ENCODE results near the gene CAPZA1. TPM values are rescaled to one million over a fixed set of nuclear protein-coding genes. Genes with fewer than 3 reads are reported as not detected.

CAPZA1 gene
- total and polyA plus RNA-seq, 10 of the 15 experiments (the other 5 are each of a cell fraction or from before 2014, with no cell fraction given), result 187 to 886 (median 278) TPM

DNA sequence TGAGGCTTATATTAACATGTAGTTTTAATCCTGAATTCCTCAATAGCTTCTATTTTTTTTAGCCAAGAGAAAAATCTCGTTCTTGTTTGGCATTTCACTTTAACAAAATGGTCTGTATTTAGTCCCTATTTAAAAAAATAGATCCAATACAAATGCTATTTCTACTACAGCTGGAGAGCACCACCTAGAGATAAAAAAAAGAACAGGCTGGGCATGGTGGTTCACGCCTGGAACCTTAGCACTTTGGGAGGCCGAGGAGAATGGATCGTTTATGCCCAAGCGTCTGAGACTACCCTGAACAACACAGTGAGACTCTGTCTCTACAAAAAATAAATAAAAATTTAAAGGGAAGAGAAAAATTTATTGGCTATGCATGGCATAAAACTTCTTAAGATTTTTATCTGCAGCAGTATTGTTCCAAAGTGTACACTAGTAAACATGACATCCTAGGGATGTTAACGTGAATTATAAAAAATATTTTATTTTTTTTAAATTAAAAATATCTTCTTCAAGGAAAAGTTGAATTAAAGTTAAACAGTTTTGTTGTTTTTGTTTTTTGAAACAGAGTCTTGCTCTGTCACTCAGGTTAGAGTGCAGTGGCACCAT, 5.1 kb upstream of the CAPZA1 start:
- intact Hi-C loops (cut with micrococcal nuclease; ENCODE audit: unreplicated experiment), result loop anchor here (1.0 to 2.0 kb wide), 2 partner anchors 114 to 220 kb away; no protein-coding TSS in a partner anchor
- ChIA-PET CTCF (interaction anchor here (0.6 to 15.2 kb wide), 31 partner anchors 8 to 543 kb away, joined by 3 to 330 read pairs (median 4); partner anchors contain the start of genes CTTNBP2NL, PPM1J and RHOC), POLR2A (interaction anchor here (0.9 to 1.5 kb wide), 3 partner anchors 148 to 224 kb away, joined by 3 to 5 read pairs (median 3); no protein-coding TSS in a partner anchor), SMC1A (ENCODE audit: uncharacterized antibody, unreplicated experiment) (interaction anchor here (0.6 to 10.2 kb wide), 21 partner anchors 15 to 244 kb away, joined by 3 to 125 read pairs (median 4); partner anchors contain the start of gene MOV10), RAD21 (ENCODE audit: unreplicated experiment) (interaction anchor here (0.9 to 3.8 kb wide), 9 partner anchors 100 to 255 kb away, joined by 3 to 49 read pairs (median 6); partner anchors contain the start of gene PPM1J)
- H3K36me3 ChIP-seq (ENCODE audit: control insufficient read depth in 2 of 2, insufficient read depth in 2 of 2, low read length in 1 of 2), result no peaks in the 10 kb centered on the region; a peak in 1 of 4 replicates
- no peak overlapping the region for H3K9ac ChIP-seq (ENCODE audit: control insufficient read depth, insufficient read depth, low read length)
- peaks cover 4% of the 10 kb centered on the region for H3K4me1 ChIP-seq (ENCODE audit: control insufficient read depth, insufficient read depth, low read length)
- DNase-seq (ENCODE audit: low read depth, low spot score) (no peak), ATAC-seq (peak; percentile 10; the same call in 1 of the 3 replicates), FAIRE-seq (no peak)
- no peaks in the 10 kb centered on the region for H3K27me3 ChIP-seq (replicated peaks in 1 of 2; ENCODE audit: control insufficient read depth in 2 of 2, insufficient read depth in 2 of 2, low read length in 1 of 2)
- no peak overlapping the region for H2AFZ ChIP-seq (ENCODE audit: control insufficient read depth, low read depth, low read length)
- no TSS peak for BruUV-seq (replicated peaks)
- no peak overlapping the region for H3K4me3 ChIP-seq
- H3K27ac ChIP-seq (ENCODE audit: control insufficient read depth, insufficient read depth), result no peak overlapping the region
- no peak overlapping the region for H3K4me2 ChIP-seq (ENCODE audit: control insufficient read depth, insufficient read depth)
- TF ChIP-seq ZNF384 (IDR thresholded peaks at IDR 0.05; ENCODE audit: borderline replicate concordance, low read depth, low read length) (peak; percentile 64; the same call in 1 of the 2 replicates), YY1 (IDR thresholded peaks at IDR 0.05; ENCODE audit: low read depth, low read length) (peak; percentile 42; the same call in 1 of the 2 replicates), RFX5 (IDR thresholded peaks at IDR 0.05; ENCODE audit: low read depth, low read length) (no peak), CHD1 (IDR thresholded peaks at IDR 0.05; ENCODE audit: low read depth, low read length) (no peak), CREB1 (IDR thresholded peaks at IDR 0.05; ENCODE audit: low read depth) (no peak), BCL11A (IDR thresholded peaks at IDR 0.05; ENCODE audit: low read depth, low read length) (no peak), RAD21 (IDR thresholded peaks at IDR 0.05; ENCODE audit: insufficient read depth, low read depth, low read length) (peak; percentile 78), CTCF (IDR thresholded peaks at IDR 0.05 in 2 of 3, conservative IDR thresholded peaks at IDR 0.05 in 1 of 3; ENCODE audit: control insufficient read depth in 2 of 3, extremely low read depth in 1 of 3, insufficient read depth in 1 of 3, low read depth in 3 of 3, low read length in 3 of 3) (peak; percentile 49 to 63 (median 56)), PAX8 (IDR thresholded peaks at IDR 0.05) (no peak), SMARCA5 (IDR thresholded peaks at IDR 0.05) (no peak), BHLHE40 (IDR thresholded peaks at IDR 0.05; ENCODE audit: borderline replicate concordance in 1 of 2, low read depth in 2 of 2, low read length in 1 of 2) (no peak), NRF1 (conservative IDR thresholded peaks at IDR 0.05; ENCODE audit: low read depth, low read length) (no peak), KAT2A (conservative IDR thresholded peaks at IDR 0.05; ENCODE audit: control insufficient read depth, low read depth, low read length) (no peak), SMC3 (IDR thresholded peaks at IDR 0.05; ENCODE audit: borderline replicate concordance, low read length) (peak; percentile 50; the same call in 1 of the 2 replicates)
- TF ChIP-seq, protein P1, sequence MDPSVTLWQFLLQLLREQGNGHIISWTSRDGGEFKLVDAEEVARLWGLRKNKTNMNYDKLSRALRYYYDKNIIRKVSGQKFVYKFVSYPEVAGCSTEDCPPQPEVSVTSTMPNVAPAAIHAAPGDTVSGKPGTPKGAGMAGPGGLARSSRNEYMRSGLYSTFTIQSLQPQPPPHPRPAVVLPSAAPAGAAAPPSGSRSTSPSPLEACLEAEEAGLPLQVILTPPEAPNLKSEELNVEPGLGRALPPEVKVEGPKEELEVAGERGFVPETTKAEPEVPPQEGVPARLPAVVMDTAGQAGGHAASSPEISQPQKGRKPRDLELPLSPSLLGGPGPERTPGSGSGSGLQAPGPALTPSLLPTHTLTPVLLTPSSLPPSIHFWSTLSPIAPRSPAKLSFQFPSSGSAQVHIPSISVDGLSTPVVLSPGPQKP (IDR thresholded peaks at IDR 0.05; ENCODE audit: low read depth, low read length), result no peak
- TF ChIP-seq, protein P2, sequence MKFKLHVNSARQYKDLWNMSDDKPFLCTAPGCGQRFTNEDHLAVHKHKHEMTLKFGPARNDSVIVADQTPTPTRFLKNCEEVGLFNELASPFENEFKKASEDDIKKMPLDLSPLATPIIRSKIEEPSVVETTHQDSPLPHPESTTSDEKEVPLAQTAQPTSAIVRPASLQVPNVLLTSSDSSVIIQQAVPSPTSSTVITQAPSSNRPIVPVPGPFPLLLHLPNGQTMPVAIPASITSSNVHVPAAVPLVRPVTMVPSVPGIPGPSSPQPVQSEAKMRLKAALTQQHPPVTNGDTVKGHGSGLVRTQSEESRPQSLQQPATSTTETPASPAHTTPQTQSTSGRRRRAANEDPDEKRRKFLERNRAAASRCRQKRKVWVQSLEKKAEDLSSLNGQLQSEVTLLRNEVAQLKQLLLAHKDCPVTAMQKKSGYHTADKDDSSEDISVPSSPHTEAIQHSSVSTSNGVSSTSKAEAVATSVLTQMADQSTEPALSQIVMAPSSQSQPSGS (IDR thresholded peaks at IDR 0.05; ENCODE audit: low read length), result no peak
- WGBS (ENCODE audit: insufficient coverage, insufficient replicate concordance, low lambda C conversion rate, missing lambda C conversion rate), result 56% methylated on average over 6 of the region's 6 CpGs
- H3K9me3 ChIP-seq (replicated peaks; ENCODE audit: control insufficient read depth, insufficient read depth, low read length), result no peaks in the 10 kb centered on the region
- in situ Hi-C loops (cut with MboI), result loop anchor here (5.0 kb wide), 1 partner anchor 217 kb away; the partner anchor contains the start of gene CTTNBP2NL
- H4K20me1 ChIP-seq (ENCODE audit: control insufficient read depth, insufficient read depth), result no peaks in the 10 kb centered on the region
- H3K79me2 ChIP-seq (ENCODE audit: control insufficient read depth, insufficient read depth, low read length), result peaks cover 24% of the 10 kb centered on the region
